NB4 (cell line): Measurements from ENCODE around the gene WDR49.

Experiments used
- POLR2A ChIP-seq: IDR thresholded peaks from 2 replicates; pipeline ENCODE4 v1.6.1; 2011; ENCODE audit warnings: mild to moderate bottlenecking; ENCODE audit not compliant: insufficient read length; ENCODE audit errors: extremely low read depth
- TF ChIP-seq, protein P1 (sequence below): IDR thresholded peaks from one replicate; pipeline ENCODE4 v1.5.1; 2012; ENCODE audit warnings: low read depth, low read length
- TF ChIP-seq, protein P2 (sequence below): IDR thresholded peaks from 2 replicates; pipeline ENCODE4 v1.6.1; 2011; ENCODE audit warnings: low read depth, low read length

GRCh38 chr3:167451282-167451681 lies 202.5 kb downstream of the WDR49 start:
- TF ChIP-seq POLR2A: no peak
- TF ChIP-seq, protein P1, sequence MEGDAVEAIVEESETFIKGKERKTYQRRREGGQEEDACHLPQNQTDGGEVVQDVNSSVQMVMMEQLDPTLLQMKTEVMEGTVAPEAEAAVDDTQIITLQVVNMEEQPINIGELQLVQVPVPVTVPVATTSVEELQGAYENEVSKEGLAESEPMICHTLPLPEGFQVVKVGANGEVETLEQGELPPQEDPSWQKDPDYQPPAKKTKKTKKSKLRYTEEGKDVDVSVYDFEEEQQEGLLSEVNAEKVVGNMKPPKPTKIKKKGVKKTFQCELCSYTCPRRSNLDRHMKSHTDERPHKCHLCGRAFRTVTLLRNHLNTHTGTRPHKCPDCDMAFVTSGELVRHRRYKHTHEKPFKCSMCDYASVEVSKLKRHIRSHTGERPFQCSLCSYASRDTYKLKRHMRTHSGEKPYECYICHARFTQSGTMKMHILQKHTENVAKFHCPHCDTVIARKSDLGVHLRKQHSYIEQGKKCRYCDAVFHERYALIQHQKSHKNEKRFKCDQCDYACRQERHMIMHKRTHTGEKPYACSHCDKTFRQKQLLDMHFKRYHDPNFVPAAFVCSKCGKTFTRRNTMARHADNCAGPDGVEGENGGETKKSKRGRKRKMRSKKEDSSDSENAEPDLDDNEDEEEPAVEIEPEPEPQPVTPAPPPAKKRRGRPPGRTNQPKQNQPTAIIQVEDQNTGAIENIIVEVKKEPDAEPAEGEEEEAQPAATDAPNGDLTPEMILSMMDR: no peak
- TF ChIP-seq, protein P2, sequence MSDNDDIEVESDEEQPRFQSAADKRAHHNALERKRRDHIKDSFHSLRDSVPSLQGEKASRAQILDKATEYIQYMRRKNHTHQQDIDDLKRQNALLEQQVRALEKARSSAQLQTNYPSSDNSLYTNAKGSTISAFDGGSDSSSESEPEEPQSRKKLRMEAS: no peak
